OCI-LY1 (cell line): ENCODE measurements around the gene BBOF1.

Experiments used
- H2AFZ ChIP-seq: fragments of 200-600 bp; sonication (generic), shearing (Covaris generic); 2 replicates; pipeline ENCODE4 v1.6.0; 2014; ENCODE audit warnings: antibody characterized with exemption, mild to moderate bottlenecking, low read length
- H3F3A ChIP-seq: fragments of 200-600 bp; sonication (generic), shearing (Covaris generic); 2 replicates; pipeline ENCODE4 v1.6.0; 2014; ENCODE audit warnings: mild to moderate bottlenecking, antibody characterized with exemption, low read length, moderate library complexity; ENCODE audit not compliant: insufficient read depth
- H3K27ac ChIP-seq: fragments of 200-600 bp; sonication (generic); 2 replicates; pipeline ENCODE4 v1.5.1; 2014; ENCODE audit warnings: low read length, mixed run types, mild to moderate bottlenecking, low read depth; ENCODE audit not compliant: poor library complexity, severe bottlenecking
- H3K27me3 ChIP-seq: fragments of 200-600 bp; sonication (generic); 2 replicates; pipeline ENCODE4 v1.6.0; 2014; ENCODE audit warnings: antibody characterized with exemption, mild to moderate bottlenecking, low read length, moderate library complexity; ENCODE audit not compliant: insufficient read depth
- H3K36me3 ChIP-seq: fragments of 200-600 bp; sonication (generic); 2 replicates; pipeline ENCODE4 v1.6.1; 2014; ENCODE audit warnings: mild to moderate bottlenecking, antibody characterized with exemption, low read length, moderate library complexity, mixed read lengths; ENCODE audit not compliant: insufficient read depth
- H3K4me1 ChIP-seq: fragments of 200-600 bp; sonication (generic); 2 replicates; pipeline ENCODE4 v1.5.1; 2014; ENCODE audit warnings: mild to moderate bottlenecking, low read length, moderate library complexity; ENCODE audit not compliant: insufficient read depth, severe bottlenecking
- H3K4me2 ChIP-seq: fragments of 200-600 bp; sonication (generic), shearing (Covaris generic); 2 replicates; pipeline ENCODE4 v1.6.1; 2014; ENCODE audit warnings: low read length
- H3K4me3 ChIP-seq: fragments of 200-600 bp; sonication (generic); 2 replicates; pipeline ENCODE4 v1.5.1; 2014; ENCODE audit warnings: low read length, low read depth, mild to moderate bottlenecking, mixed read lengths; ENCODE audit not compliant: poor library complexity, severe bottlenecking
- H3K79me2 ChIP-seq: fragments of 200-600 bp; shearing (Covaris generic); 2 replicates; pipeline ENCODE4 v1.6.1; 2016; ENCODE audit warnings: mixed run types, low read length, mixed read lengths; ENCODE audit not compliant: insufficient read depth
- H3K9ac ChIP-seq: fragments of 200-600 bp; sonication (generic), shearing (Covaris generic); 2 replicates; pipeline ENCODE4 v1.6.1; 2014; ENCODE audit warnings: mild to moderate bottlenecking, low read length, mixed read lengths
- H3K9me2 ChIP-seq: fragments of 200-600 bp; sonication (generic), shearing (Covaris generic); 2 replicates; pipeline ENCODE4 v1.6.1; 2014; ENCODE audit warnings: low read depth, mild to moderate bottlenecking, low read length, mixed read lengths
- H3K9me3 ChIP-seq: fragments of 200-600 bp; shearing (Covaris generic); 2 replicates; pipeline ENCODE4 v1.6.1; 2014; ENCODE audit warnings: low read length, mixed read lengths
- H4K20me1 ChIP-seq: fragments of 200-600 bp; sonication (generic), shearing (Covaris generic); 2 replicates; pipeline ENCODE4 v1.6.0; 2016; ENCODE audit warnings: mild to moderate bottlenecking, low read length; ENCODE audit not compliant: insufficient read depth
- CTCF ChIP-seq: fragments of 200-600 bp; sonication (generic), shearing (Covaris generic); IDR thresholded peaks from 2 replicates; pipeline ENCODE4 v1.5.1; 2017; ENCODE audit warnings: mild to moderate bottlenecking, antibody characterized with exemption, low read length, moderate library complexity, mixed read lengths
- EZH2 ChIP-seq: fragments of 200-600 bp; sonication (generic), shearing (Covaris generic); IDR thresholded peaks from 2 replicates; pipeline ENCODE4 v1.8.0; 2017; ENCODE audit warnings: borderline replicate concordance, mixed run types, mild to moderate bottlenecking, antibody characterized with exemption, low read length, moderate library complexity, mixed read lengths

Gene BBOF1

GRCh38 chr14:74080820-74081460 is 61.8 kb downstream of the BBOF1 start:
- Histone ChIP-seq H3K4me1 (peaks cover 20% of the 10 kb centered on the region), H4K20me1 (no peaks in the 10 kb centered on the region), H3K36me3 (no peaks in the 10 kb centered on the region), H3K4me2 (no peak overlapping the region), H3F3A (no peaks in the 10 kb centered on the region), H2AFZ (no peak overlapping the region), H3K27me3 (no peaks in the 10 kb centered on the region), H3K9ac (no peak overlapping the region), H3K9me3 (no peaks in the 10 kb centered on the region), H3K27ac (no peak overlapping the region), H3K4me3 (no peak overlapping the region), H3K79me2 (peaks cover 8% of the 10 kb centered on the region; the same call in 1 of the 2 replicates), H3K9me2 (no peaks in the 10 kb centered on the region)
- no peak for TF ChIP-seq CTCF
- TF ChIP-seq EZH2 = no peak

- H3F3A ChIP-seq = no peaks in the 10 kb centered on the region
- no peaks in the 10 kb centered on the region for H4K20me1 ChIP-seq
- H3K27me3 ChIP-seq = no peaks in the 10 kb centered on the region
- no peak overlapping the region for H3K9ac ChIP-seq
- H3K79me2 ChIP-seq = peaks cover 13% of the 10 kb centered on the region; the same call in 1 of the 2 replicates
- H3K4me1 ChIP-seq = peaks cover 24% of the 10 kb centered on the region
- no peak overlapping the region for H2AFZ ChIP-seq
- H3K36me3 ChIP-seq = no peaks in the 10 kb centered on the region
- no peak overlapping the region for H3K4me3 ChIP-seq
- H3K4me2 ChIP-seq = no peak overlapping the region
- H3K9me3 ChIP-seq = no peaks in the 10 kb centered on the region
- no peak overlapping the region for H3K27ac ChIP-seq
- H3K9me2 ChIP-seq = no peaks in the 10 kb centered on the region
- no peak for TF ChIP-seq EZH2
- TF ChIP-seq CTCF = no peak
Observed at GRCh38 chr14:74081491-74081890, 62.3 kb downstream of the BBOF1 start.

- Histone ChIP-seq H3K27me3 (no peaks in the 10 kb centered on the region), H3K27ac (no peak overlapping the region), H4K20me1 (no peaks in the 10 kb centered on the region), H3F3A (no peaks in the 10 kb centered on the region), H3K4me2 (peak overlapping the region; percentile 85; the same call in 1 of the 2 replicates), H3K9ac (no peak overlapping the region; the same call in 1 of the 2 replicates), H3K4me1 (peaks cover 24% of the 10 kb centered on the region), H2AFZ (no peak overlapping the region), H3K36me3 (no peaks in the 10 kb centered on the region), H3K79me2 (peaks cover 17% of the 10 kb centered on the region; the same call in 1 of the 2 replicates), H3K9me2 (no peaks in the 10 kb centered on the region), H3K9me3 (no peaks in the 10 kb centered on the region), H3K4me3 (no peak overlapping the region)
- no peak for TF ChIP-seq CTCF
- TF ChIP-seq EZH2 = no peak
Observed at GRCh38 chr14:74083161-74083560, 64.0 kb downstream of the BBOF1 start.
